Measurements from ENCODE around the gene NBPF3.
"Not testable (repeated sequence)": the region's sequence is repeated elsewhere in the genome, so short reads cannot be mapped to it uniquely, and the experiment has no call there.

NBPF3 gene

DNA sequence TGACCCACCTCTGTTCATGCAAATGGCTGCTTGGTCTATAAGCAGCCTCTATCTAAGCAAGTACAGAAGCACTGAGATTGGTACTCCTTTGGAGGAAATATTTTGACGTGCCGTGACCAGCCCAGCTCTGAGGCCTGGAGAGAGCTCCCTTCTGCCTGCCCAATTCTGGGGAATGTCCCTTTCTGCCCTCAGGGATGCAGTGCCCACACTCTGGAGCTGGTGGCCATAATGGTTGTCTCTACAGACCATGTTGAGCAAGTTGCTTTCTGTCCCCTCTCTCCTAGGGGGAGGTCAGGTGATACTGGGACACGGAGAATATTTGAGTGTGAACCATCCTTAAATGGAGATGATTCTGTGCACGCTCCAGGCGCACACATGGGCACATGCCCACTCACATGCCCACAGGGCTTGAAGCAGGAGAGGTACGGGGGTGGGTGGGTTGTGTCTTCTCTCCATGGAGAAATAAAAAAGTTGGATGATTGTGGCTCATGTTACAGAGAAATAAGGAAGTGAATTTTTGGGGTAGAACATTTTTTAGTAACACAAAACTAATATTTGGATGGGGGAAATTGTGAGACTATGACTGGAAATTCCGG lies 55.4 kb downstream of the NBPF3 start:
- no peak for DNase-seq

DNA sequence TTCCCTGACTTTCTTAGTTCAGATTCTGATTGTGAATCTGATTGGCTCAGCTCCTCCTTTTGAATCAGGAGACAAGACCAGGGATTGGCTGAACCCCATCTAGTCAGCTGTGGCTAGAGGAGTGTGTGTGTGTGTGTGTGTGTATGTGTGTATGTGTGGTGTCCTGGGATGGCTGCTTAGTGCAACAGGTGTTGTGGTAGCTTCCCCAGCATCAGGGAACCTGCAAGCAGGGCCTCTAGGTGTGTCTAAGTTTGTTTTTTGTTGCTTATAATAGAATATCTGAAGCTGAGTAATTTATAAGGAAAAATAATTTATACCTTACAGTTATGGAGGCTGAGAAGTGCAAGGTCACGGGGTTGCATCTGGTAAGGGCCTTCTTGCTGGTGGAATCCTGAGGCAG lies 56.1 kb downstream of the NBPF3 start:
- no peak for DNase-seq

DNA sequence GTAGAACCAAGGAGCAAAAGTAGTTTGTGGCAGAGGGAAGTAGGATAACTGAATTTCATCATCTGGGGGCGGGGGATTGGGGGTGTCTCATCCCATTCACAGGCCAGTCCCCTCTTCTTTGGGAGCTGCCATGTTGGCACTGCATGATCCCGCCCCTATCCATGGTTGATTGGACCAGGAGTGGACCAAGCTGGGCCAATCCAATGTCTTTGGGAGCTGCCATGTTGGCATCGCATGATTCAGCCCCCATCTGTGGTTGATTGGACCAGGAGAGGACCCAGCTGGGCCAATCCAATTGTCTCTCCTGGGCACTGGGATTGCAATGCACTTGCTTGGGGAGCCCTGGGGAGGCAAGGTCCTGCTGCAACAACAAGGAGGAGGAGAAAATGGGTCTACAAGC lies 56.9 kb downstream of the NBPF3 start:
- no peak for DNase-seq

DNA sequence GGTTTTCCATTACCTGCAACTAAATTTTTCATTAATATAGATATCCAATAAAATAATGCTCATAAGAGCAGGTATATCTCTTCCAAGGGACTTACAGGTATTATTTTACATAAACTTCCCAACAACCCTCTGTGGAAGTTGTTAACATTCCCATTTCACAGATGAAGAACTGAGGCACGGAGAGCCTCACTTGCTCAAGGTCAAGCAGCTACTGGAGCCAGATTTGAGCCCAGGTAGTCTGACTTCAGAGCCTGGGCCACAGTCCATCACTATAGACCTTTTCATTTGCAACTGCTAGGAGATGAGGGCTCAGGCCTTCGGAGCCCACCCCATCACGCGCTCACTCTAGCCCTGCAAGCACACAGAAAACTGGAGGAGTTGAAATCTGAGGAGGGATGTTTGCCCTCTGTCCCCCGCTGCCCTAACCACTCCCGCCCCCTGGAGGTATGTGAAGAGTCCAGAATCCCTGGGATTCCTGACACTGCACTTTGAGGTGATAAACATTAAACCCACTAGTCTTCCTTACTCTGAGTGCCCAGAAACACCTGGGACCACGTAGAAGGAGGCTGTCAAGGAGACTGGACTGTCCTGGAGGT lies 57.6 kb downstream of the NBPF3 start:
- DNase-seq, result no peak

DNA sequence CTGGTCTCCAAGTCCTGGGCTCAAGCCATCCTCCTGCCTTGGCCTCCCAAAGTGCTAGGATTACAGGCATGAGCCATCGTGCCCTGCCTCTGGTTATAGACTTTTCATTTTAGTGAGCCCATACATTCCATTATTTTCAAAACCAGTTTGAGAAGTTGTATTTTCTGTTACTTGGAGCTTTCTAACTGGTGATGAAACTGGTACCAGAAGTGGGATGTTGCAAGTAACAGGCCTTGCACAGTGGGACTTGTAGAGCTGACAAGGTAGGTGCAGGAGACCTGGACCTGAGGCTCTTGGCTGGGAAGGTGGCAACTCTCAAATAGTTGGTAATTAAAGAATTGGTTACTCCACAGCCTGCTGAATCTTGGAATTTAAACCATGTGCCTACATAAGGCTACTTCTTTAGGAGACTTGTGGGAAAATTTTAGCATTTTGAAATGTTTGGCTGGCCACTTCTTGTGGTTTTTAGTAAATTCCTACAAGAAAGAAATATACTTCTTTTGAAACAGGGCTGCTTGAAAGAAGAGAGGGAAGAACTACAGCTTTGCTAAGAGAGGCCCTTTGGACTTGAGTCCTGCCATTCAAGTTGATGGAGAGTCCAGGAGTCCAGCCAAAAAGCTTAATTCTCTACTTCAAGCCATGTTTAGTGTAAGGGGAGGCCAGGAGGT lies 59.5 kb downstream of the NBPF3 start:
- DNase-seq, result no peak

DNA sequence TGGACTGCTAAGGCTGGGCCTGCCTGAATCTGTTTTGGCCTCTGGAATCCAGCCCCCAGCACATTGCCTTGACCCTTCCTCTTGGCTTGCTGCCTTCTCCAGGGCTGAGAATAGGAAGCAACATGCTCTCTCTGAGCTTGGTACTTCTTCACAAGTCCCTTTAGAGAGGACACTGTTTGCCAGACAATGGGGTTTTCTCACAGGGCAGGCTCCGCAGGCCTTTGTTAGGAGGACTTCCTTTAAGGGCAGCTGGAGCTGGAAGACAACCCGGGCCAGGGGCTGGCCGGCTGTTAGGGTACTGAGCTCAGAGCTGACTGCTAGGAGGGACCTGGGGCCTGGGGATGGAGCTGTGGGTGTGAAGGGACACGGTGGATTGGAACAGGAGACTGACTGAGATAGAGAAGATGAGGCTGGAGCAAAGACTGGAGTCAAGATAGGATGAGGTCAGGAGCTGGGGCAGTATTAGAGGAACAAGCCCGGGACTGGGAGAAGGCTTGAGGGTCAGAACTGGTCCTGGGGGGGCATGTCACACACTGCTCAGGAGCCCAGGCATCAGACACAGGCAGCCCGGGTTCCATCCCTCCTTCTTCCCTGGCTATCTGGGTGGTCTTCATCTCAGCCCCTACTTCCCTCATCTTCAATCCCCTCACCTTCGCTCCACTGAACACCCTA lies 63.9 kb downstream of the NBPF3 start:
- no peak for DNase-seq

DNA sequence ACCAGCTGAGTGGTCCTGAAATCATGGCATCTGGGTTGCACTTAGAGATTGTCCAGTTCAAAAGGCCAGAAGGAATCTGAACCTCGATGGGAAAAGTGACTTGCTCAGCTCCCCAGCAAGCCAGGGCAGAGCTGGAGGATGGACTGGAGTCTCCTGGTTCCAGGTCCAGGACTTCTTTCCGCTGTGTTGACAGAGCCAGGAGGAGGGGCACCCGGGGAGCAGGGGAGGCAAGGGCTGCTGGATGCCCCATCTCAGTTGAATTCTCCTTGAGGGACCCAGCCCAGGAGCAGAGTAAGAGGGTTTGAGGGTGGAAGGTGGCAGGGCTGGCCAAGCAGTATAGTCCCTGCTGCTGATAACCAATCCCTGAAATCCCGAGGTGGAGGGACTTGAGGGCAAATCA lies 66.9 kb downstream of the NBPF3 start:
- DNase-seq, result no peak

DNA sequence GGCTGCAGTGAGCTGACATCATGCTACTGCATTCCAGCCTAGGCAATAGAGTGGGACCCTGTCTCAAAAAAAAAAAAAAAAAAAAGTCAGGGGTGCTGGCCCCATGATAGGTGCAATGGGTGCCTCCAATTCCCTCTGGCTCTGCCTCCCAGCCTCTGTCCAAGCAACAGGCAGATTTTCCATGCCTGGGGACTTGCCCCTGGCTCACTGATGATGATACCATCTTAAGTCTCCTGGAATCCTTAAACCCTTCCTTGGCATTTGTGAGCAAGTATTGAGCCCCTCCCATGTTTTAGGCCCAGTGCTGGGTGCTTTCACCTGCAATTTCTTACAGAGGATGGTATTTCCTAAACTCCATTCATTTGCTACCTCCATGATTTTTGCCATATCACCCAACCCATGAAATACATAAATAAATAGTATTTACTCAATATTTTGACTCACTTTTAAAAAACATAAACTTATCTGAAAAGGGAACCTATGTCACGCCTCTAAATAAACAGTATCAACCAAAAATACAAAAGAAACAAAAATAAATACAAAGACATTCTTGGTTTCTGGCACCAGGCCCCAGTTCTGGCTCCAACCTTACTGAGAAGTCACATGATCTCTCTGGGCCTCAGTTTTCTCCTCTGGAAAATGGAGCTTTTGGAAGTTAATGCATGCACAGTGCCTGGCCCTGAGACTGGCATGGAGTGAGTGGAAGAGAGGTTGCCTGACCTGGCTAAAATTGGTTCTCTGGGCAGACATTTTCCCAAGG lies 67.8 kb downstream of the NBPF3 start:
- DNase-seq, result no peak

DNA sequence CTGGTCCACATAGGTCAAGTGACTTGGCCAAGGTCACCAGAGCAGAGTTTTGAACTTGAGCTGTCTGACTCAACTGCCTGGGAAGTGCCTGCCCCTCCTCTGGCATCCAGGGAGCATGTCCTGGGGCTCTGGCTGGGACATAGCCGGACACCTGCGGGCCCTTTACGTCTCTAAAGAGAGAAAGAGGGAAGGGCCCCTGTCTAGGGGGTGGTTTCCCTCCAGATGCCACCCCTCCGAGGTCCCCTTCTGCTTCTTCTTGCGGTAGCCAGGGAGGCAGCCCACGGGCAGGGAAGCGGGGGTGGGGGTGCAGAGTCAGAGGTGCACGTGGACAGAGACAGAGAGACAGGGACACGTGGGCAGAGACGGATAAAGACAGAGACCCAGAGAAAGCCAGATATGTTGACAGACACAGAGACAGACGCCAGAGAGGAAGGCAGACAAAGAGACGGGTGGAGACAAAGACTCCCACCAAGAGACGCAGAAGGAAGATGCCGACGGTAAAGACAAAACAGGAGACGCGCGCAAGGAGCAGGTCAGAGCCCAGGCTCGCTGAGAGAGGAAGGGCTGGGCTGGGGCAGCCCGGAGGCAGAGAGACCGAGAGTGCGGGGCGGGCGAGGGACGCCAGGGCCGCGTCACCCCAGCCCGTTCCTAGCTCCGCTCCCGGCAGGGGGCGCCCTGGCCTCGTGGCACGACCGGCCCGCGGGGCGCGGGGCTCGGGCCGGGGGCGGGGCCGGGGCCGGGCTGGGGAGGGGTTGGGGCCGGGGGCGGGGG lies 68.8 kb downstream of the NBPF3 start:
- peak; percentile 31 to 76 for DNase-seq

DNA sequence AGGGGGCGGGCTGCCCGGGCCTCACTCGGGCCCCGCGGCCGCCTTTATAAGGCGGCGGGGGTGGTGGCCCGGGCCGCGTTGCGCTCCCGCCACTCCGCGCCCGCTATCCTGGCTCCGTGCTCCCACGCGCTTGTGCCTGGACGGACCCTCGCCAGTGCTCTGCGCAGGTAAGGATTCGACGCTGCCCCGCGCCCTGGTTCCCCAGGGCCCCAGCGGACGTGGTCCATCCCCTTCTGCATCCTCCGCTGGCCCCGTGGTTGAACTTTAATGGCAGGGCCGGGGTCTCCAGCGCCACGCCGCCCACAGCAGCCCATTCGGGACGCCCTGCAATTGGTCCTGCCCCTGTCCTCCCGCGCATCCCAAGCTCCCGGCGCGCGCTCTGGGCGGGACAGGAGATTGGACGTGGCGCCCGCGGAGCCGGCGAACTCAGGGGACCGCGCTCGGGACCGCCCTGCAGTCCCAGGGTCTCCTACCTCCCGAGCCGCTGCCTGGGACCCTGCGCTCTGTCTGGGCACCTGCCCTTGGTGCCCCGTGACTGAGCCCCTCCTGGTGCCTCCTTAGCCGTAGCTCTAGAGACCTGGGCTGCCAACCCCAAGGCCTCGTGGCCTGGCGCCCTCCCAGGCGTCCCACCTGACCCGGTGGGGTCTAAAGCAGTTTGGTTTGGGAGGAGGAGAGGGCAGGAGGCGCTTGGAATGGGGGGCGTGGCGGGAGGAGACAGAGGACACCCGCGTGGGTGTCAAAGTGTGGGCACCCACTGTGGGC lies 69.6 kb downstream of the NBPF3 start, which contains the start of gene ALPL:
Gene ALPL (plus strand): TSS at position 73 of the 762 bp plus-strand sequence. CDS start 44,659 bp downstream, outside the sequence.
- DNase-seq, result no peak

DNA sequence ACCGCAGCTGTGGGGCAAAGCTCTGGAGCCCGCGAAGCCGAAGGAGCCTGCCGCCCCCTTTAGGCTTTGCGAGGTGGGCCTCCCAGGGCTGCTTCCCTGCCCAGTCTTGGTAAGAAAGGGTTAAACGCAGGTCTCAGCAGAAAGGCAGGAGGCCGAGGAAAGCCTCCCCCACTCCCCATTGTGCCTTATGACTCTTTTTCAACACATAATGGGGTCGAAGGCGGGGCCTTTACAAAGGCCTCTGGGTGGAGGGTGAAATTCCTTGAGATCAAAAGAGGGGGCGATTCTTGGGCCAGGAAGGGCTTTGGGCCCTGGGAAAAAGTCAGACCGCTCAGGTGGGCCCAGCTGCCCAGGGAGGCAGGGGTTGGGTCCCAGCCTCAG lies 70.2 kb downstream of the NBPF3 start:
- no peak for DNase-seq

DNA sequence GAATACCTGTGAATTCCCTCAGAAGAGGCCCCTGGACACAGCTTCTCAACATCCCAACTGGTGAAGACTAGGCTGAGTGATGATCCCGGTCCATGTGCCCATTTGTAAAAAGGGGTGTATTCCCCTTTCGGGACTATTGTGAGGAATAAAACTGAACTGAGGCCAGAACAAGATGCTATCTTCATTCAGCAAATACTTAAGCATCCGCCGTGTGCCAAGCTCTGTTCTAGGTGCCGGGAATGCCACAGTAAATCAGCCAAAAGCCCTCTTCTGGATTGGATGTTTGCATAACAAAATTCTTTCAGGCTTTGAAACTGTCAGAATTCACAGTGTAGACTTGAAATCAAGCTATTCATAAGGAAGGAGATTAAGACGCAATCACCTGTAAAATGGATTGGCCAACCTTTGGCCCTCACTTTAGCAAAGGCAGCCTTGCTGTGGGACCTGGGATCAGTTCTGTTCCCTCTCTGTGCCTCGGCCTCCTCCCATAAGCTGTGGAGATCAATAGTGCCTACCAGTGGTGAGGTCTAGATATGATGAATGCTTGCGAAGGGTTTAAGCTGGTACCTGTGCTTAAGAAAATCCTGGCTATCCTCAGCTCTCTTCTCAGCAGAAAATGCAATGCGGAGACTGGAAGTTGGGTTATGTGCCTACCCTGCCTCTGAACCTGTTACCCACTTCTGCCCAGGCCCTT lies 71.1 kb downstream of the NBPF3 start:
- no peak for DNase-seq

DNA sequence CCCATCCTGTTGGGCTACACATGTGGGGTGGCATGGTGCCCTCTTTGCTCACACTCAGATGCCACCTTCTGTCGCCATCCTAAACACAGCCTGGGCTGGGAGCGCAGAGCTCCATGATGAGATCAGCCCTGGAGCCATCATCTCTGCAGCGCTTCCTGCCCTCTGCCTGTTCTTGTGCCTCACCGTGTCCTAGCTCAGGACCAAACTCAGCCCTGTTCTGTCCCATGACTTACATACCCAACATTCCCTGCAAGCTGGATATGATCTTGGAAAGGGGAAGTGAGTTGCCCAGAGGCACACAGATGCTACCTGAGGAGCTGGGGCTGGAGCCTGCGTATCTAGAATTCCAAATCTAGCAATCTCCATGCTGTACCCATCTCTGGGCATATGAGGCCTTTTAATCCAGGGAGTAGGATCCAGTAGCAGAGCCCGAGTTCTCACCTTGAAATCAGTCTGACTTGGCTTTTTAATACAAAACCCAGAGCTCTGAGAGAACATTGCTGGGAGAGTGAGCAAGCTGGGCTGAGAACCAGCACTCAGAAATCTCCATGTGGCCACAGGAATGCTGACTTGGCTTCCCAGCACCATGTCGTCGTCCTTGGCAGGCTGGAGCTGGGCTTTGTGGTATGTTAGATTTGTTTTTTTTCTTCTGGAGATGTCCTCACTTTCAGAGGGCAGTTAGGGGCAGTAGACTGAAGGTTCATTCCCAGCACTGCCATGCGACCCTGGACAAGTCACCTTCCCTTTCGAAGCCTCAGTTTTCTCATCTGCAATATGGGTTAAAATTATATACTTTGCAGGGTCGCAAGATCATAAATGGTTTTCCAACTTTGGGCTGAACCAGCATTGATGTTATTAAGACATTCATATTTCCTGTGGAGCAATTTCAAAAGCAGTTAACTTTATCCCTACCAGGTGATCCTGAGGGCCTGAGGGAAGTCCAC lies 71.9 kb downstream of the NBPF3 start:
- no peak for DNase-seq

DNA sequence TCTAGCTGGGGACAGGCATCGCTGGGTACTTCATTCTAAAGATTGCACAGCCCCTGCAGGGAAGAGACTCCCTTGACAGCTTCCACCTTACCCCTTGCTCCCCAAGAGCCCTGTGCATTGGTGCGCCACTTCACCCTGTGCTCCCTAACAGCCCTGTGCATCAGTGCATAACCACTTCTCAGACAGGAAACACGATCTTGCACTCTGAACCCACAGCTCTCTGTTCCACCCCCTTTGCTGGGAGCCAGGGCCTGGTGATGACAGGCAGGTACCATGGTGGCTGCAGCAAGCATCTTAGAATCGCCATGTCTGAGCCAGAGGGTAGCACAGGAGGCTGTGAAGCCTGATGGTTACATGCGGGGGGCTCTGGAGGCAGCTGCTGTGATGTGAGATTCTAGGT lies 74.3 kb downstream of the NBPF3 start:
- no peak for DNase-seq

DNA sequence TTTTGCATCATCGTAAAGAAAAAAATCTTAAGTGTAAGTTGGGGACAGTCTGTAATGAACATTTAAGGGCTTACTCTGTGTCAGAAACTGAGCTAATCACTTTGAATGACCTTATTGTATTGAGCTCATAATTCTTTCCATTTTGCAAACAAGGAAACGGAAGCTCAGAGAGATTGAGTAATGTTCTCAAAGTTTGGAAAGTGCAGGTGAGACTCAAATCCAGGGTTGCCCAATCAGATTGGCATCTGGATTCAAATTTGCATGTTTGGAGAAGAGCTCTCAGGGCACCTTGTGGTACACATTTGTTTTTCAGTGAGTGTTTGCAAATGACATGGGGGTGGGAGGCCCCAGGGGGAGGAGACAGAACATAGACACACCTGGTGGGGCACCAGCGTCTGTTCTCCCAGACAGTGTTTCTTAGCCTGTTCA lies 77.2 kb downstream of the NBPF3 start:
- no peak for DNase-seq

DNA sequence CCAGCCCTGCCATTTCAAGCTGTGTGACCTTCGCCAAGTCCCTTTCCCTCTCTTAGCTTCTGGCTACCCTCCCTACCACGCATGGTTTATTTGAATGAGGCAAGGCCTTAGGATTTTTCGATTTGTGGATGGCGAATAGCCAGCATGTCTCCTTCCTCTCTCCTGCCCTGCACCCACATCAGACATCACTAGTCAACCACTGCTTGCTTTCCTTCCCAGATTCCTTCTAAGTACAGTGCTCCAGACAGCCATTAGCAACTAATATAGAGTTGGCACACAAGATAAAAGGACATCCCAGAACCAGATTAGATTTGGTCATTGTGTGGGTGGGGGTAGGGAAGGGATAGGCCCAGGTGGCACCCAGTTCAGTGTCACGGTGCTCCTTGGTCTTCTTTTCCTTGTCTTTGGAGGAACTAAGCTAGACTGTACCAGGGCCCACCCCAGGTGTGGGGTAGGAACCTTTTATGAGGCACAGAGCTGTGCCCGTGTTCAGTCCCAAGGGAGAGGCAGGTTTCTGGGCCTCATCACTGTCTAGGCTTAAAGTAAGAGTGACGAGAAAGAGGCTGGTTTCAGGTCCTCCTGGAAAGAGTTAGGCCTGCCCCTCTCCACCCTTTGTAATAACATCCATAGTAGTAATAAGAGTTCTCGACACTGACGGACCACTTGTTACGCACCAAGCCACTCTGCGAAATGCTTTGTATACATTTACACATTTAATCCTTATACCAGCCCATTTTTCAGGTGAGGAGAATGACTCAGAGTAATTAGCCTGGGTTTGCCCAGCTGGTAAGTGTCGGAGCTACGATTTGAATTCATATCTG lies 77.9 kb downstream of the NBPF3 start:
- DNase-seq, result no peak

DNA sequence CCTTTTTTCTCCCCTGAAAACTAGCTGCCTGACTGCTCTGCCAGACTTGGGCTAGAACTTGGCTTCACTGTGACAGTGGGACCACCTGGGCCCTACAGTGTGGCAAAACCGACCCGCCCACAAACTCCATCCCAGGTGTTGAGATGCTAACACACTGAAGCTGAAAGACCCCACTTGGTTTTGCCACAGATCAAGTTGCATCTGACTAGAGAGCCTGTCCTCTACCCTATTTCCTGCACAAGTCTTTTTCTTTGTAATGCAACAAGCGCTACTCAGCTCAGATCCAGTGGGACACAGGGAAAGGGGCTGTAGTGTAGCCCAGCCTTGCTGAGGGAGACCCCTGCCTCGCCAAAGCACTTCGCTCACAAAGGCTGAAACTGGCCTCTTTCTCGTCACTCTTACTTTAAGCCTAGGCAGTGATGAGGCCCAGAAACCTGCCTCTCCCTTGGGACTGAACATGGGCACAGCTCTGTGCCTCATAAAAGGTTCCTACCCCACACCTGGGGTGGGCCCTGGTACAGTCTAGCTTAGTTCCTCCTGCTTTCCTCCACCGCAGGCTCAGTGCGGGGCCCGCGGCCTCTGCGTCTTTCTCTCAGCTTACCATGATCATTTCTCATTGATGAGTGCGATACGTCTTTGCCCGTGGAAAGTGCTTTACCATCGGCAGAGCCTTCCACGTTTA lies 79.0 kb downstream of the NBPF3 start:
- DNase-seq, result no peak

DNA sequence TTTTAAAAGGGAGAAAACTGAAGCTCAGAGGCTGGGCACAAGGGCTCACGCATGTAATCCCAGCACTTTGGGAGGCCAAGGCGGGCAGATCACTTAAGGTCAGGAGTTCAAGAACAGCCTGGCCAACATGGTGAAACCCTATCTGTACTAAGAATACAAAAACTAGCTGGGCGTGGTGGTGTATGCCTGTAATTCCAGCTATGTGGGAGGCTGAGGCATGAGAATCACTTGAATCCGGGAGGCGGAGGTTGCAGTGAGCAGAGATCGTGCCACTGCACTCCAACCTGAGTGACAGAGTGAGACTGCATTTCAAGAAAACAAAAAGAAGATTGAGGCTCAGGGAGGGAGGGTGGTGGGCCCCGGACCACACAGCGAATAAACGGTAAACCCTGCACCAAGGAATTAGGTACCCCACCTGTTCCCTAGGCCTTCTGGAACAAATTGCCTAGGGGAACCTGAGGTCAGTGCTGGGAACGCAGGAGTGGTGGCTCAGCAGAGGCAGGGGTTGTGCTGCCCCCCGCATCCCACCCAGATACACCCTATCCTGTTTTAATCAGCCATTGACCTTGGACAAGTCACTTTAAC lies 79.6 kb downstream of the NBPF3 start:
- not testable (repeated sequence) for DNase-seq
